ENCODE results near the gene AXIN2.

DNA sequence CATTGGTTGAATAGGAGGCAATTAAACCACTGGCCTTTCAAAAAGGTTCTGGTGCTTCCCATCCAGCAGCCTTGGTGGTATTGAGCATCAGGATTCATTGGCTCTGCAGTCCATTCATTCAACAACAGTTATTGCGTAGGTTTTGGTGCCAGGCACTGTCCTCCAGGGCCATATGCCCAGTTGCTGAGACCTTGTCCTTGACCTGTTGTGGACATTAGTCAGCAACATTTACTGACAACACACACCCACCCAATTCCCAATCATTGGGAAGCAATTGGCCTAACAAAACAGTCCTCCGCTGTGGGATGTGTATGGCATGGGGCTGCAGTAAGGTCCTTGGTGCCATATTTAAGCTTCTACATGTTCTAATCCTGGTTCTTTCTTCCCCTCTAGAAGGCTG lies 82.2 kb downstream of the AXIN2 start:
- TF ChIP-seq, protein P1, sequence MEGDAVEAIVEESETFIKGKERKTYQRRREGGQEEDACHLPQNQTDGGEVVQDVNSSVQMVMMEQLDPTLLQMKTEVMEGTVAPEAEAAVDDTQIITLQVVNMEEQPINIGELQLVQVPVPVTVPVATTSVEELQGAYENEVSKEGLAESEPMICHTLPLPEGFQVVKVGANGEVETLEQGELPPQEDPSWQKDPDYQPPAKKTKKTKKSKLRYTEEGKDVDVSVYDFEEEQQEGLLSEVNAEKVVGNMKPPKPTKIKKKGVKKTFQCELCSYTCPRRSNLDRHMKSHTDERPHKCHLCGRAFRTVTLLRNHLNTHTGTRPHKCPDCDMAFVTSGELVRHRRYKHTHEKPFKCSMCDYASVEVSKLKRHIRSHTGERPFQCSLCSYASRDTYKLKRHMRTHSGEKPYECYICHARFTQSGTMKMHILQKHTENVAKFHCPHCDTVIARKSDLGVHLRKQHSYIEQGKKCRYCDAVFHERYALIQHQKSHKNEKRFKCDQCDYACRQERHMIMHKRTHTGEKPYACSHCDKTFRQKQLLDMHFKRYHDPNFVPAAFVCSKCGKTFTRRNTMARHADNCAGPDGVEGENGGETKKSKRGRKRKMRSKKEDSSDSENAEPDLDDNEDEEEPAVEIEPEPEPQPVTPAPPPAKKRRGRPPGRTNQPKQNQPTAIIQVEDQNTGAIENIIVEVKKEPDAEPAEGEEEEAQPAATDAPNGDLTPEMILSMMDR (IDR thresholded peaks at IDR 0.05) = no peak
- no peak for TF ChIP-seq POLR2A (IDR thresholded peaks at IDR 0.05)
